ENCODE measurements around the gene CCDC137. TPM values are rescaled to one million over a fixed set of nuclear protein-coding genes. Genes with fewer than 3 reads are reported as not detected.

The CCDC137 gene
- total and polyA plus RNA-seq, 2 of the 13 experiments (the other 11 are each of a cell fraction or from before 2014, with no cell fraction given): 14.6 to 39.1 TPM

DNA sequence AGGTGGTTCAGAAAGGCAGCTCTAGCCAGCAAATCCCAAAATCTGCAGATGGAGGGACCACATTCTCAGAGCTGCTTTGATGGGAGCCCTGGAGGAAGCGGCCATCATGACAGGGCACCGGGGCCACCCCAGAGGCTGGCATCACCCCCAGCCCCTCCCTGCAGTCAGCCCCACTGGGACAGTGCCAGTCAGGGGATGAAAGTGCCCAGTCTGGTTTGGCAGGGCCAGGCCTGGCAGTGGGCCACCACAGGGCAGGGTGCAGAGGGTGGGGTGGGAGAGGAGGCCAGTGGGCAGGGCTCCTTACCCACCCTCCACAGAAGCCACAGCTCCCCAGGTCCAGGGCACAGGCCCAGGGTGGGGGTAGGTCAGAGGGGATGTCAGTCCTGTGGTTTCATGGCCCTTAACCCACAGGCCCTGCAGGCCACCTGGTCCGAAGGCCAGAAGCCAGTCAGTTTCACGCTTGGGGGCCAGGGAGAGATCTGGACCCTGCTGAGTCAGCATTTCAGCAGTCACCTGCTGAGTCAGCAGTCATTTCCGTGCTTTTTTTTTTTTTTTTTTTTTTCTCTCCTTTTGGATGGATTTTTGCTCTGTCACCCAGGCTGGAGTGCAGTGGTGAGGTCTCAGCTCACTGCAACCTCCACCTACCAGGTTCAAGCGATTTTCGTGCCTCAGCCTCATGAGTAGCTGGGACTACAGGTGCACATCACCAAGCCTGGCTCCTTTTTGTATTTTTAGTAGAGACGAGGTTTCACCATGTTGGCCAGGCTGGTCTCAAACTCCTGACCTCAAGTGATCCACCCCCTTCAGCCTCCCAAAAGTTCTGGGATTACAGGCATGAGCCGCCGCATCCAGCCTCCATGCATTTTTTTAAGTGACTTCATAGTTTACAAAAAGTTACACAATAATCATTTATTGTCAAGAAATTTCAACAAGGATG lies 55.9 kb downstream of the CCDC137 start (continued):
- TF ChIP-seq, protein P1, sequence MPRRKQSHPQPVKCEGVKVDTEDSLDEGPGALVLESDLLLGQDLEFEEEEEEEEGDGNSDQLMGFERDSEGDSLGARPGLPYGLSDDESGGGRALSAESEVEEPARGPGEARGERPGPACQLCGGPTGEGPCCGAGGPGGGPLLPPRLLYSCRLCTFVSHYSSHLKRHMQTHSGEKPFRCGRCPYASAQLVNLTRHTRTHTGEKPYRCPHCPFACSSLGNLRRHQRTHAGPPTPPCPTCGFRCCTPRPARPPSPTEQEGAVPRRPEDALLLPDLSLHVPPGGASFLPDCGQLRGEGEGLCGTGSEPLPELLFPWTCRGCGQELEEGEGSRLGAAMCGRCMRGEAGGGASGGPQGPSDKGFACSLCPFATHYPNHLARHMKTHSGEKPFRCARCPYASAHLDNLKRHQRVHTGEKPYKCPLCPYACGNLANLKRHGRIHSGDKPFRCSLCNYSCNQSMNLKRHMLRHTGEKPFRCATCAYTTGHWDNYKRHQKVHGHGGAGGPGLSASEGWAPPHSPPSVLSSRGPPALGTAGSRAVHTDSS (CRISPR knock-in tag; conservative IDR thresholded peaks at IDR 0.05): no peak
- no peak for TF ChIP-seq SOX5 (CRISPR knock-in tag; IDR thresholded peaks at IDR 0.05; ENCODE audit: borderline replicate concordance)
- TF ChIP-seq, protein P2, sequence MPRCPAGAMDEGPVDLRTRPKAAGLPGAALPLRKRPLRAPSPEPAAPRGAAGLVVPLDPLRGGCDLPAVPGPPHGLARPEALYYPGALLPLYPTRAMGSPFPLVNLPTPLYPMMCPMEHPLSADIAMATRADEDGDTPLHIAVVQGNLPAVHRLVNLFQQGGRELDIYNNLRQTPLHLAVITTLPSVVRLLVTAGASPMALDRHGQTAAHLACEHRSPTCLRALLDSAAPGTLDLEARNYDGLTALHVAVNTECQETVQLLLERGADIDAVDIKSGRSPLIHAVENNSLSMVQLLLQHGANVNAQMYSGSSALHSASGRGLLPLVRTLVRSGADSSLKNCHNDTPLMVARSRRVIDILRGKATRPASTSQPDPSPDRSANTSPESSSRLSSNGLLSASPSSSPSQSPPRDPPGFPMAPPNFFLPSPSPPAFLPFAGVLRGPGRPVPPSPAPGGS (CRISPR knock-in tag; IDR thresholded peaks at IDR 0.05): 0 out of 2 replicates have a peak, but pooled peaks have one; percentile 66
- peak; percentile 33; the same call in 1 of the 2 replicates for TF ChIP-seq ZFX (CRISPR knock-in tag; IDR thresholded peaks at IDR 0.05; ENCODE audit: low read depth)
- no peak for TF ChIP-seq TOE1 (CRISPR knock-in tag; IDR thresholded peaks at IDR 0.05)
- TF ChIP-seq RBM22 (optimal IDR thresholded peaks at IDR 0.05; ENCODE audit: low read length): peak; percentile 79
- 0 out of 2 replicates have a peak, but pooled peaks have one; percentile 28 for TF ChIP-seq CEBPB (IDR thresholded peaks at IDR 0.05; ENCODE audit: borderline replicate concordance, low read depth, low read length)
- TF ChIP-seq, protein P3, sequence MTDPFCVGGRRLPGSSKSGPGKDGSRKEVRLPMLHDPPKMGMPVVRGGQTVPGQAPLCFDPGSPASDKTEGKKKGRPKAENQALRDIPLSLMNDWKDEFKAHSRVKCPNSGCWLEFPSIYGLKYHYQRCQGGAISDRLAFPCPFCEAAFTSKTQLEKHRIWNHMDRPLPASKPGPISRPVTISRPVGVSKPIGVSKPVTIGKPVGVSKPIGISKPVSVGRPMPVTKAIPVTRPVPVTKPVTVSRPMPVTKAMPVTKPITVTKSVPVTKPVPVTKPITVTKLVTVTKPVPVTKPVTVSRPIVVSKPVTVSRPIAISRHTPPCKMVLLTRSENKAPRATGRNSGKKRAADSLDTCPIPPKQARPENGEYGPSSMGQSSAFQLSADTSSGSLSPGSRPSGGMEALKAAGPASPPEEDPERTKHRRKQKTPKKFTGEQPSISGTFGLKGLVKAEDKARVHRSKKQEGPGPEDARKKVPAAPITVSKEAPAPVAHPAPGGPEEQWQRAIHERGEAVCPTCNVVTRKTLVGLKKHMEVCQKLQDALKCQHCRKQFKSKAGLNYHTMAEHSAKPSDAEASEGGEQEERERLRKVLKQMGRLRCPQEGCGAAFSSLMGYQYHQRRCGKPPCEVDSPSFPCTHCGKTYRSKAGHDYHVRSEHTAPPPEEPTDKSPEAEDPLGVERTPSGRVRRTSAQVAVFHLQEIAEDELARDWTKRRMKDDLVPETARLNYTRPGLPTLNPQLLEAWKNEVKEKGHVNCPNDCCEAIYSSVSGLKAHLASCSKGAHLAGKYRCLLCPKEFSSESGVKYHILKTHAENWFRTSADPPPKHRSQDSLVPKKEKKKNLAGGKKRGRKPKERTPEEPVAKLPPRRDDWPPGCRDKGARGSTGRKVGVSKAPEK (CRISPR knock-in tag; IDR thresholded peaks at IDR 0.05; ENCODE audit: borderline replicate concordance): no peak; the same call in 1 of the 2 replicates
- TF ChIP-seq, protein P4, sequence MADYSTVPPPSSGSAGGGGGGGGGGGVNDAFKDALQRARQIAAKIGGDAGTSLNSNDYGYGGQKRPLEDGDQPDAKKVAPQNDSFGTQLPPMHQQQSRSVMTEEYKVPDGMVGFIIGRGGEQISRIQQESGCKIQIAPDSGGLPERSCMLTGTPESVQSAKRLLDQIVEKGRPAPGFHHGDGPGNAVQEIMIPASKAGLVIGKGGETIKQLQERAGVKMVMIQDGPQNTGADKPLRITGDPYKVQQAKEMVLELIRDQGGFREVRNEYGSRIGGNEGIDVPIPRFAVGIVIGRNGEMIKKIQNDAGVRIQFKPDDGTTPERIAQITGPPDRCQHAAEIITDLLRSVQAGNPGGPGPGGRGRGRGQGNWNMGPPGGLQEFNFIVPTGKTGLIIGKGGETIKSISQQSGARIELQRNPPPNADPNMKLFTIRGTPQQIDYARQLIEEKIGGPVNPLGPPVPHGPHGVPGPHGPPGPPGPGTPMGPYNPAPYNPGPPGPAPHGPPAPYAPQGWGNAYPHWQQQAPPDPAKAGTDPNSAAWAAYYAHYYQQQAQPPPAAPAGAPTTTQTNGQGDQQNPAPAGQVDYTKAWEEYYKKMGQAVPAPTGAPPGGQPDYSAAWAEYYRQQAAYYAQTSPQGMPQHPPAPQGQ (CRISPR knock-in tag; IDR thresholded peaks at IDR 0.05; ENCODE audit: borderline replicate concordance): no peak
- 0 out of 2 replicates have a peak, but pooled peaks have one; percentile 39 for TF ChIP-seq SALL1 (CRISPR knock-in tag; IDR thresholded peaks at IDR 0.05)
- no peak for TF ChIP-seq YEATS4 (CRISPR knock-in tag; IDR thresholded peaks at IDR 0.05; ENCODE audit: borderline replicate concordance)
- TF ChIP-seq SUZ12 (IDR thresholded peaks at IDR 0.05; ENCODE audit: low read depth, low read length): no peak
- no peak for TF ChIP-seq ZNF296 (CRISPR knock-in tag; conservative IDR thresholded peaks at IDR 0.05)
- no peak for TF ChIP-seq PITX1 (CRISPR knock-in tag; IDR thresholded peaks at IDR 0.05)
- no peak for TF ChIP-seq RARA (CRISPR knock-in tag; IDR thresholded peaks at IDR 0.05)
- 0 out of 2 replicates have a peak, but pooled peaks have one; percentile 26 for TF ChIP-seq SNAPC2 (CRISPR knock-in tag; IDR thresholded peaks at IDR 0.05)
- TF ChIP-seq, protein P5, sequence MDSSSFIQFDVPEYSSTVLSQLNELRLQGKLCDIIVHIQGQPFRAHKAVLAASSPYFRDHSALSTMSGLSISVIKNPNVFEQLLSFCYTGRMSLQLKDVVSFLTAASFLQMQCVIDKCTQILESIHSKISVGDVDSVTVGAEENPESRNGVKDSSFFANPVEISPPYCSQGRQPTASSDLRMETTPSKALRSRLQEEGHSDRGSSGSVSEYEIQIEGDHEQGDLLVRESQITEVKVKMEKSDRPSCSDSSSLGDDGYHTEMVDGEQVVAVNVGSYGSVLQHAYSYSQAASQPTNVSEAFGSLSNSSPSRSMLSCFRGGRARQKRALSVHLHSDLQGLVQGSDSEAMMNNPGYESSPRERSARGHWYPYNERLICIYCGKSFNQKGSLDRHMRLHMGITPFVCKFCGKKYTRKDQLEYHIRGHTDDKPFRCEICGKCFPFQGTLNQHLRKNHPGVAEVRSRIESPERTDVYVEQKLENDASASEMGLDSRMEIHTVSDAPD (CRISPR knock-in tag; IDR thresholded peaks at IDR 0.05): no peak
- no peak for TF ChIP-seq ZSCAN12 (CRISPR knock-in tag; IDR thresholded peaks at IDR 0.05)
